NOMO-1 (cell line): ENCODE measurements around the gene HYAL1.
"Not testable (repeated sequence)": the region's sequence is repeated elsewhere in the genome, so short reads cannot be mapped to it uniquely, and the experiment has no call there.

Experiments
- DNase-seq, 2 experiments: peaks; one replicate each; lab custom pipeline; 2025; ENCODE audit not compliant: unreplicated experiment in 2 of 2; lab: John Stamatoyannopoulos, UW

Gene HYAL1

DNA sequence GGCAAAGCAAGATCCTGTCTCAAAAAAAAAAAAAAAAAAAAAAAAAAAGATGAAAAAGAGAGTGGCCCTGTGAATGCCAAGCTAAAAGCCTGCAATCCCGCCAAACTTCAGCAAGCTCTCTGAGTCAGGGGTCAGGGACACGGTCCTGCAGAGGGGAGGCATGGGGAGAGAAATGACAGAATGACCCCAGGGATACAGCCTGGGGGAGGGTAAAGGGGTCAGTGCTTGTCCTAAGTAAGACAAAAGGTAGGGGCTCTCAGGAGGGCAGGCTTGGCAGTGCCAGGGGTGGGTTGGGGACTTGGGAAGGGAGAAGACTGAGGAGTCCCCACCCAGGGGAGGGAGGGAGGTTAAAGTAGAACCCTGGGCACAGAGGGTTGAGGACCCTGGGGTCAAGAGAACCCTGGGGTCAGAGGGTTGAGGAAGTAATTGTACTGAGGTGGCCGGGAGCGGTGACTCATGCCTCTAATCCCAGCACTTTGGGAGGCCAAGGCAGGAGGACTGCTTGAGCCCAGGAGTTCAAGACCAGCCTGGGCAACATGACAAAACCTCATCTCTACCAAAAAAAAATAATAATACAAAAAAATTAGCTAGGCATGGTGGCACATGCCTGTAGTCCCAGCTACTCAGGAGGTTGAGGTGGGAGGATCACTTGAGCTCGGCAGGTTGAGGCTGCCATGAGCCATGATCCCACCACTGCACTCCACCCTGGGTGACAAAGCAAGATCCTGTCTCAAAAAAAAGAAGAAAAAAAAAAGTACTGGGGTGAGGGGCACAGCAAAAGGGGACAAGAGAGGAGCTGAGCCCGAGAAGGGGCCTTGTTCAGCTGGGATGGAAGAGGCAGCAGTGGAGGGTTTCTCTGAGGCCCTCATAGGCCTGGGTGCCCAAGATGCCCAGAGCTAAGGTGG, 39.6 kb downstream of the HYAL1 start:
- no peak for DNase-seq

DNA sequence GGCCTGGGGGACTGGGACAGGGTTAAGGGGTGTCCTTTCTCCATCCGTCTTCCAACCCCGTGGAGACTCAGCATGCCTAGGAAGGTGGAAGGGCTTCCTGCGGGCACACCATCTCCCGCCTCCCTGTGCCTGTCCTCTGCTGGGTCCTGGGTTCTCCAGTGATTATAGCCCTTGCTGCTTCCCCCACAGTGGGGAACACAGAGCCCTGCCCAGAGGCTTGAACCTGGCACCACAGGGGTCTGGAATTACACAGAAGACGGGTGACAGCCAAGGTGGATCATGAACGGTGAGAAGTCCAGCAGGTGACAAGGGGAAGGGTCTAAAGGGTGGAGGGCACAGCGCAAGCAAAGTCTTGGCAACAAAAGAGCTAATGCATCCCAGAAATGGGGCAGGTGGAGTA, 40.6 kb downstream of the HYAL1 start:
- no peak for DNase-seq

DNA sequence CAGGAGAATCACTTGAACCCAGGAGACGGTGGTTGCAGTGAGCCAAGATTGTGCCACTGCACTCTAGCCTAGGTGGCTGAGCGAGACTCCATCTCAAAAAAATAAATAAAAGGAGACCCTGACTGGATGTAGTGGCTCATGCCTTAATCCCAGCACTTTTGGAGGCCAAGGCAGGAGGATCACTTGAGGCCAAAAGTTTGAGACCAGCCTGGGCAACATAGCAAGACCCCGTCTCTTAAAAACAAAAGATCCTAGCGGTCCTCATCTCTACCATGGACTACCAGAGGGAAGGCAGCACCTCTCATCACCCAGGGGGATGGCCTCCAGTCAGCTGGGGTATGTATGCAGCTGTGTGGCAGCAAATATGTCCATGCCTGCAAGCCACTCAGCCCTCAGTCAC, 41.2 kb downstream of the HYAL1 start:
- not testable (repeated sequence) for DNase-seq

DNA sequence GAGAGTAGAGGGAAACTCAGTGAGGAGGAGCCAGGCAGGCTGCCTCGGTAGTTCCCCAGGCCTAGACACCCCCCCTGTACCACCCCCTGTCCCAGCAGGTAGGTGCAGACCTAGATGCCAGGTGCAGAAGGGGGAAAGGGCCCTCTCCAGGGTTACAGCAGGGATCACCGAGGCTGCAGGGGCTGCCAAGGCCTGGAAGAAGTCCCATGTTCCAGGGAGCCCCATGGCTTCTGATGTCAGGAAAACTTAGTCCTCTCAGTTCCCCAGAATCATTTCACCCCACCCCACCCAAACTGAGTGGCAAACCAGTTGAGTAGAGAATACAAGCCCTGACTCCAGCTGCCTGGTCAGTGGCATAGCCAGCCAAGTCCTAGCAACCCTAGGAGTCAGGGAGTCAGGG, 41.9 kb downstream of the HYAL1 start:
- no peak for DNase-seq

DNA sequence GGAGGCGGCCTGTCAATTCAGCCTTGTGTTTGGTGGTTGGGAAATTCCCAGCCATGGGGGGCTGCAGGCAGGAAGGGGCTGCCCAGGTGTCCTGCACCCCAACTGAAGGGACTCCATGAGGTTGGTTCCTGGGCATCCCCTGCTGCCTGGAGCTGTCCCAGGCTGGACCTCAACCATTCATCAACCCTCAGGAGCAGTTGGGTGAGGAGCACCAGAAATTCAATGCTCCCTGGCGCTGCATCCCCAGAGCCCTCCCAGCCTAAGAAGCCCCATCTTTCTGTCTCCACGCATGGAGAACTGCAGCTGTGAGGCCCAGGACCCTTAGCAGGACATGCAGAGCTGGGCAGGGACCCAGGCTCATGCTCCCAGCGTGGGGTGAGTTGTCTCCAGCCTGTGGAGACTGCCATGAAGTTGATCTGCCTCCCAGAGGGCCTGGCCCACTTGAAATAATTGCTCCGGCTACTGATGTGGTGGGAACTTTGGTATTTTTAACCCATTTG, 42.4 kb downstream of the HYAL1 start:
- DNase-seq, result no peak

DNA sequence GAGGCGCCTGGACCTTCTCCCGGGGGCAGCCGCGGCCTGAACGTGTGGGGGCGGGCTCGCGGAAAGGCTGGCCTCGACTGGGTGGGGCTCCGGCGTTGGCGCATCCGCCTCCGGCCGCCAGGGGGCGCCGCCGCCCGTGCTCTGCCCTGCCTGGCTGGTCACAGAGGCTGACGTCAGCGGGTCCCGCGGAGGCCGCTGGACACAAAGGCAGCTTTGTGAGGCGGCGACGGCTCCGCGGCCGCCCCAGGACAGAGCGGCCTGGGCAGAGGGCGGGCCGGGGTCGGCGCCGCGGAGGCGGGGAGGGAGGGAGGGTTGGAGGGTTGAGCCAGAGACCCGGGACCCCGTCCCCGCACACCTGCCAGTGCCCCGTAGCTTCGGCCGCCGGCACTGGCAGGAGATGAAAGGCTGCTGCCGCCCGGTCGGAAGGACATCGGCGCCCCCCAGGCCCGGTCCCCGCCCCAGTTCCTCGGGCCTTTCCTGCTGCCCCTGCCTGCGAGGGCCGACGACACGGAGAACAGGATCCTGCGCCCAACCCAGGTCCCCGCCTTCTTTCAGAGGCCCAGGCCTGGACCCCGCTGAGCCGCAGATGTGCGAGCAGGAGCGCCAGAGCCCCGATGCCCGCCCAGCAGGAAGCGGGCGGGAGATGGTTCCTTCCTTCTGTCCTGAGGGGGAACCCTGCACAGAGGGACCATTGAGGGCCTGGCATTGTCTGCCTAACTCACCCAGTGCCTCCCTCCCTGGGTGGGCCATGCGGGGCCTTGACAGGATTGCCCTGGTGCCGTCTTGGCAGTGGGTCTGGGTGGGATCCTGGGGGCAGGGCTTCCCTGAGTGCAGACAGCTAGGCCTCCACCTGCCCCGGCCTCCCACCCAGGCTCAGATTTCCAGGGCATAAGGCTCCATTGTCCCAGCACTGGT, 43.1 kb downstream of the HYAL1 start:
- peak; percentile 75 to 79 for DNase-seq

DNA sequence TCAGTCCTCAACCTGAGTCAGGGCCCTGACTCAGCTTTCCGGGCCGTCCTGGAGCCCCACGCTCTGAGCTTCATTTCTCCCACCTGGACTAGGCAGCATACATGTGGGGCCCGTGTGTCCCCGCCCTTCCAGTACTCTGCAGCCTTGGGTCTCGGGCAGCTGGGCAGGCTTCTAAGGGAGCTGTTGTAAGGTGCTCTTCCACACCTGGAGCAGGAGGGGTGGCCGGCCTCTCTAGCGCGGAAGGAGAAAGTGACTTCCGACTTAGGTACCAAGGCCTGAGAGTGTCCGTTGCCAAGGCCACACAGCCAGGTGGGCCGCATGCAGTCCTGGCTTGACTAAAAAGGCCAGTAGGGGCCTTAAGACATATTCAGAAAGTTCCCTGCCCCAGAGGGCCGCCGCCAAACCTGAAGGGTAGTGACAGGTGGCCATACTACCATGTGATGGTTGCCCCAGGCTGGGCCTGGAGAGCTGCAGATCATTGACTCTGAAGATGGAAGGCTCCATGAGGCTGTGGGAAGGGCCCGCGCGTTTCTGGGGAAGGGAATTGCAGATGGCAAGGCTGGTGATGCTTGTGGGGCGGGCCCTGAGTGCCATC, 43.8 kb downstream of the HYAL1 start:
- DNase-seq, result no peak

DNA sequence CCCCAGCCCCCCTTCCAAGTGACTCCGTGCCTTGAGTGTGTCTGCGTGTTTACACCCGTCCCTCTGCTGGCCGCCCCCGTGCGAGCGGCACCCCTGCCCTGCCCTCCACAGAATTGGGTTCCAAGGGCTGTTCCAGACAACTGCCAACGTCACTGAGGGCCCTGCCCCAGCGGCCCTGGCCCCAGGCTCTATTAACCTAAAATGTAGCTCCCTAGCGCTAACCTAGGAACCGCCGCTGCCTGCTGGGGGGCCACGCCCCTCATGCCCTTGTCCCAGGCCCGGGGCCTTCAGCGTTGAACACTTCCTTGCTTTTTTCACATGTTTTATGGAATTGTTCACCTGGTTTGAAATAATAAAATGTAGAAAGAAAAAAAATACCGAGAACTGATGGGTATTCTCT, 44.4 kb downstream of the HYAL1 start:
- no peak for DNase-seq

DNA sequence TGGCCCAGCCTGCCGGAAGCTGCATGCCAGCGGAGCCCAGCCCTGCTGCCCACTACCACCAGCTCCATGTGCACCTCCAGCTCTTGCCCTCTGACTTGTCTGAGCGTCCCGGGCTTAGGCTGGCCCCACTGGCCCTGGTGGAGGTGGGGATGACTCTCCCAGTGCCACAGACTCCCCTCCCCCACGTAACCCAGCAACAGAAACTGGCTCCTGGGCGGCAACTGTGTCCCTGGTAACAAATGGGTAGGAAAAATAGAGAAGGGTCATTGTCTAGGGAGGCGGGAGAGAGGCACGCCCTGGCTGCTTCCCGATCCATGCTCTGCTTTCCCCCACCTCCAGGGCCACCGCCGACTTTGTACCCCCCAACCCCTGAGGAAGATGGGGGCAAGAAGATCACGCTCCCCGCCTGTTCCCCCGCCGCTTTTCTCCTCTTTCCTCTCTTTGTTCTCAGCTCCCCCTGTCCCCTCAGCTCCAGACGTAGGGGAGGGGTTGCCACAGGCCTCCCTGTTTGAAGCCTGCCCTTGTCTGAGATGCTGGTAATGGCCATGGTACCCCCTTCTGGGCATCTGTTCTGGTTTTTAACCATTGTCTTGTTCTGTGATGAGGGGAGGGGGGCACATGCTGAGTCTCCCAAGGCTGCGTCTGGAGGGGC, 45.2 kb downstream of the HYAL1 start:
- DNase-seq, result no peak

DNA sequence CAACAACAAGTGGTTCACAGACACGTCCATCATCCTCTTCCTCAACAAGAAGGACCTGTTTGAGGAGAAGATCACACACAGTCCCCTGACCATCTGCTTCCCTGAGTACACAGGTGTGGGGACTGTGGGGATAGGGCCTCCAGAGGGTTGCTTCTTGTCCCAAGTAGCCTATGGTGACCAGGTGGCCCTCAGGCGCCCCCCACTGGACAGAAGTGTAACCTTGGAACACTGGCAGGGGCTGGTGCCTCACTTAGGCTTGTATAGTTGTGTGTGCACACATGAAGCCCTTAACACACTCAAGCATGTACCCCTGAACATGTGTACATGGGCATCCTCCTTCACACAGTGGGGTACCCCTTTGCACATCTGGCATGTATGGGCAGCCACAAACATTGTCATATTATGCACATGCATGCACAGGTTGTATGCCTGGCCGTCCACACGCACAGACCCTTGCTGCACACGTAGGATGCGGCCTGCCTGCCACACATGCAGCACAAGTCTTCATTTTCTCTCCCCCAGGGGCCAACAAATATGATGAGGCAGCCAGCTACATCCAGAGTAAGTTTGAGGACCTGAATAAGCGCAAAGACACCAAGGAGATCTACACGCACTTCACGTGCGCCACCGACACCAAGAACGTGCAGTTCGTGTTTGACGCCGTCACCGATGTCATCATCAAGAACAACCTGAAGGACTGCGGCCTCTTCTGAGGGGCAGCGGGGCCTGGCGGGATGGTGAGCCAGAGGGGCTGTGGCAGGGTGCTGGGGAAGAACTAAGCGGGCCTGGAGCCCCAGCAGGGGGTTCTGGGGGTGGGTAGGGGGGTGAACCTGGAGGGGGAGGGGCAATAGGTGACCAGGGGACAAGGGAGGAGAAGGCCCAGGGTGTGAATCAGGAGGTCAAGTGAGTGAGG, 46.1 kb downstream of the HYAL1 start:
- DNase-seq, result no peak

DNA sequence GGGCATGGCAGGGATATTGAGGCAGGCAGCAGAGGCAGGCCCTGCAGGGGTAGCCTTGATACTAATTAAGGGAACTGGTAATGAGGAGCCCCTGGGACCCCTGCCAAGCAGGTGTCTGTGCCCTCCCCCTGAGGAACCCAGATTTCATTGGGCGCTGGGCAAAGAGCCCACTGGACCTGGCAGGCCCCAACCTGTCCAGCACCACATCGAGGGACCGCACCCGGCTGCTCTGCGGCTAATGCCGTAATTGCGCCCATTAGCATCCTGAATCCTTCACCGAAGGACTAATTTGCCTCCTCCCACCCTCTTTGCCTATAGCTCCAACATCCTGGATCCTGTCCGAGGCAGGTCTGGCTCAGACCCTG, 48.1 kb downstream of the HYAL1 start:
- DNase-seq, result no peak

DNA sequence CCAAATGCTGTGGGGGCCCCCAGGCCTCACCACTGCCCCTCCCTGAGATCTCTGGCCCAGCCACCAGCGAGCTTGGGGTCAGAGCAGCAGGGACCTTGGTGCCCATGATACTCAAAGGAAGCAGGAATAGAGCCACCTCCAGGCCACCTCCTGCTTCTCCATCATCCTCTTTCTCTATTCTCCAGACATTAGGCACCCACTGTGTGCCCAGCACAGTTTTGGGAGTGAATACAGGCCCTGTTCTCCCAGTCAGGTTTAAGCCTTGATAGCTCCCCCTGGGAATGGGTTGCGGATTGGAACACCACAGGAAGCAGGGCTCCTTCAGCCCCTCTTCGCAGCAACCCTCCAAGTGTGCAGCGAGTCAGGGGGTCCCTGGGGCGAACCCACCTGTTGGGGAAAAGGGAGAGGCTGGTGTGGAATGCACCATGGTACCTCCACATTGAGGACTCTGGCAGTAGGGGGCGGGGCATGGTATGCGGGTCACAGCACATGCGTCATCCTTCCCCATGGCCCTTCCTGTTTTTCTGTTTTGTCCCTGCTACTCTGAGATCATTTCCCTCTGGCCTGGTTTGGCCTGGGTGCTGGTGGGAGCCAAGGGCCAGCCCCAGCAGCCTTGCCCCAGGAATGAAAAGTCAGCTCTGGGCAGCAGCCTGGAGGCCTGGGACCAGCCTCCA, 48.7 kb downstream of the HYAL1 start:
- peak; percentile 41 to 46 for DNase-seq

DNA sequence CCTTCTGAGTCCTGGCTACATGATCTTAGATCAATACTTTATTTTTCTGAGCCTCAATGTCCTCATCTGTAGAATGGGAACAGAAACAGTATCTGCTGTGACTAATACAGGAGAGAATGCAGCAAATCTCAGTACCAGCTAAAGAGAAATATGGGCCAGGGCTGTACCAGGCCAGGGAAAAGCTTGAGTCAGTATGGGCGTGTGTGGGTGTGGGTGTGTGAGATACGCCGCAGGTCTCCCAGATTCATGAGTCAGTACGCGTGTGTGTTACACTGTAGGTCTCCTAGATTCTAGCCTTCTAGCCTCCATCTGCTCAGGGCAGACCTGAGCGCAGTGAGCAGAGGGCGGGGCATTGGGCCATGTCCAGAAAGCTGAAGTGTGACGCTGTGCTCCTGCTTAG, 52.2 kb downstream of the HYAL1 start:
- no peak for DNase-seq

DNA sequence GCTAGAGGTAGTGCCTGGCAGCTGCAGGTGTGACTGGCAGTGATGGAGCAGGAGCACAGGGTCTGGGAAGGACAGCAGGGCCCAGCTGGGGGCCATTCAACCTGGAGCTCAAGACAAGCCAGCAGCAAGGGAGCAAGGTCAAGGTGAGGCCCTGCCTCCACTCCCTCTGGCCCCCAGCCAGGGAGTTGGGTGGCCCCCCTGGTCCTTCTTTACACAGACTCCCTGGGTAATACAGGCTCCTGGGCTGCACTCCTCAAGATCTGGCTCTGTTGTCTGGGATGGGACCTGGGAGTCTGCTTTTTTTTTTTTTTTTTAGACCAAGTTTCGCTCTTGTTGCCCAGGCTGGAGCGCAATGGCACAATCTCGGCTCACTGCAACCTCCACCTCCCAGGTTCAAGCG, 52.9 kb downstream of the HYAL1 start:
- no peak for DNase-seq
